Activated T-helper 1 cell treated with Interleukin-2 at 50 U/mL for 16 hours (primary cell): ENCODE data around the gene RGS5.
"Not testable (repeated sequence)": the region's sequence is repeated elsewhere in the genome, so short reads cannot be mapped to it uniquely, and the experiment has no call there.

Experiments
- DNase-seq: peaks from one replicate; pipeline ENCODE4 v3.0.0-alpha.2; 2020; ENCODE audit warnings: low read depth

Gene RGS5, protein sequence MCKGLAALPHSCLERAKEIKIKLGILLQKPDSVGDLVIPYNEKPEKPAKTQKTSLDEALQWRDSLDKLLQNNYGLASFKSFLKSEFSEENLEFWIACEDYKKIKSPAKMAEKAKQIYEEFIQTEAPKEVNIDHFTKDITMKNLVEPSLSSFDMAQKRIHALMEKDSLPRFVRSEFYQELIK

DNA sequence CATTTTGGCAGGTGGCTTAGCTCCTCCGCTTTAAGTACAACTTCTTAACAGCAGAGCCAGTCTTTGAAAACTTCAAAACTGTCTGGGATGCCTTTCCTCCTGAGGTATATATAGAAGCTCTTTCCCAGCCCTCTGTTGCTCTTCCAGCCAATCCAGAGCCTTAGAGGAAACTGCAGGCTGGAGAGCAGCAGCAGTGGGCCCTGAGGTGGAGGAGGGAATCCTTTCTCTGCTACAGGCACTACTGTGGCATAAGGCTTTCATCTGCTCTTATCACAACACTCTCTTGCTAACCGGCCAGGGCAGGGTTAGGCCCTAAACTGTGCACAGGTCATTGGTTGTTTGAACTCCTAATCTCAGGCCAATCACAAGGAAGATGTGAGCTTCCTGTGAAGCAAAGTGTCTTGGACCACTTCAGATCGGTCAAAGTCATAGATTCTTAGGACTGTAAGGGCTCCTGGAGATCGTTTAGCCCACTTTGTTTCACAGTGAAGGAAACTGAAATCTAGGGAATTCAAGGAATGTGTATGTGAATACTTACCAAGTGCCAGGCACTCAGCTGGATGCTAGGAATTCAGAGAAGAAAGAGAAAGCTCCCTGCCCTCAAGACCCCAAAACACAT lies at the start of gene RGS5:
Gene RGS5, minus strand, starts transcription at position 84 of the 619 bp plus-strand sequence. Its CDS starts 81 bp downstream, at position 3.
- no peak for DNase-seq

DNA sequence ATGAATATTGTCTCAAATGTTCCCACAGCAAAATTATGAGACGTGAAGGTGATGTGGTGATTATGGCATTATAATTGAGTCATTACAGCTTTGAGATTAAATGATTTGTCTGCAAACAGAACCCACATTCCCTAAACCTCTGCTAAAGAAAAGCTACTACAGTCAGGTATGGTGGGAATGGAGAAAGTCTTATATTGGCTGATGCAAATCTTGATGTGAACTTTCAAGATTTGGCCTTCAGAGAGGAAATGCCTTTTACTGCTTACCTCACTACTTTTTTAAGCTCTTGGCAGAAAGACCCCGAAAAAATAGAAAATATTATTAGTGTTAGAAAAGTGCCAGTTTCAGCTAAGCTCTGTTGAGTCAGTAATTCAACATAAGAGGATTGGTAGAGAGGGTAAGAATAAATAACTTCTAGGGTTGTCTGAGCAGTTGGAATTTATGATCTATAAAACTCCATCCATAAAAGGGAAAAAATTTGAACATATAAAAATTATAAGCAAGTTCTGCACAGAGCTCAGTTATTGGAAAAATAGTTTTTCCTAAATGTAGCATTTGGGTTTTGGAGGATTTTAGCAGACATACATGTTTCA lies 47.8 kb upstream of the RGS5 start:
- no peak for DNase-seq

DNA sequence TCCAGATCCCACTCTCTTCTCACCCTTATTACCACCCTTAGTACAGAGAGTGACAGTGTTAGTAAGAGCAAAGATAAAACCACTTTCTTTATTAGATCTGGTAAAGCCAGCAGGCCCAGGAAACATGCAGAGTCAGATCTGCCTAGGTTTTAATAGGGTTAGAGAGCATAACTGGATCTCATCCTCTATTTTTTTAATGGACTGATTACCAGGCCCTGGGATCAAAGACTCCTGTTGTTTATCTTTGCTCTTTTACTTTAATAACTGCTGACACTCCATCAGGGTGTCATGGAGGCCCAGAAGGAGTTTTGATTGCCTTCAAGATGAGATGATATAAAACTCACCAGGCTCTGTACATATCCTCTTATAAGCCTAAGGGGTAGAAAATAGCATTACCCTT lies 45.3 kb upstream of the RGS5 start:
- no peak for DNase-seq

DNA sequence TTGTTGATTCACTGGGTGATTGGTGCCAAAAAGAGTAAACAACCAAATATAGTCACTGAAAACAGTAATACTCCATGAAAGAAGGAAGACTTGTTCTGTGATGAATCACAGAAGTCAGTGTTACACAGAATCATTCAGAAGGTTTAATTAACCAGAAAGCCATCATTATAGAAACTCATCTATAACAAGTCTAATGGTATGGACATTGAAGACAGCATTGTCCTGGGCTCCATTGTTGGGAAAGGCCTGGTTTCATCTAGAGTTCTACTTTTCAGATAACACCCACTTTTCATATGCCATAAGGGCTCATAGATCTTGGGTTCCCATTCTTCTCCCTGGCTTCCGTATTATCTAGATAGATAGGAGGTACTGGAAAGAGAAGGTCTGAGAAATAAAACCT lies 41.9 kb upstream of the RGS5 start:
- not testable (repeated sequence) for DNase-seq

DNA sequence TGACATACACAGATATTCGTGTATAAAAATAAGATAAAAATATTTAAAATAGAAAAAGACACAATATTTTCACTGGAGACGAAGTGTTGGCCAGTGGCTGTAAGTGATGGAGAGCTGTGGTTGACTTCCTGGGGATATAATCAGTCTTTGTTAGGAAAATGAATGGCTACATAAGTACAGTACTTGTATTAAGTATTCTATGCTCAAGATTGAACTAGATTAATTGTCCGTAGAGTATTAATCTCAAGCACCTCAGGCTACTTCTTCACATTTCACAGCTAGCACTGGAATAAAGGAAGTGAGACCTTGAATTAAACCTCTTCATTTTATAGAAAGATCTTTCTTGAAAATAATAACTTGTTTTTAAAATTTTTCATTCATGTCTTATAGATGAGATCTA lies 39.0 kb upstream of the RGS5 start:
- DNase-seq: no peak

DNA sequence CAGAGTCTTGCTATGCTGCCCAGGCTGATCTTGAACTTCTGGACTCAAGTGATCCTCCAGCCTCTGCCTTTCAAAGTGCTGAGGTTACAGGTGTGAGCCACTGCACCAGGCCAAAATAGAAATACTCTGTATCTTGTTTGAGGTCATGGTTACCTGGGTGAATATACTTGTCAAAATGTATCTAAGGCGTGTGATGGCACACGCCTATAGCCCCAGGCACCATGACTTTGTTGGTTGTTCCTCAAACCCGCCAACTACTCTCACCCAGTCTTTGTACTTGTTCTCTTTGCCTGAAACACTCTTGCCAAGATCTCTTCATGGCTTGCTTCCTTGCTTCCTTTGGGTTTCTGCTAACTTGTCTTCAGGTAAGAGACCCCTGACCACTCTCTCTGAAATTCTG lies 38.0 kb upstream of the RGS5 start:
- DNase-seq: no peak

DNA sequence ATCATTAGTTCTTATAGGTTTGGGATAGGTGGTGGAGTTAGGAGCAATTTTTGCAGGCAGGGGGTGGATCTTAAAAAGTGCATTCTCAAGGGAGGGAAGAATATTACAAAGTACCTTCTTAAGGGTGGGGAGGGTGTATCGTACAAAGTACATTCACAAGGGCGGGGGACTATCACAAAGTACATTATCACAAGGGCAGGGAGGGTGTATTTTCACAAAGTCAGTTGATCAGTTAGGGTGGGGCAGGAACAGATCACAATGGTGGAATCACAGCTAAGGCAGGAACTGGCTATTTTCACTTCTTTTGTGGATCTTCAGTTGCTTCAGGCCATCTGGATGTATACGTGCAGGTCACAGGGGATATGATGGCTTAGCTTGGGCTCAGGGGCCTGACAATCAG lies 30.9 kb upstream of the RGS5 start:
- not testable (repeated sequence) for DNase-seq

DNA sequence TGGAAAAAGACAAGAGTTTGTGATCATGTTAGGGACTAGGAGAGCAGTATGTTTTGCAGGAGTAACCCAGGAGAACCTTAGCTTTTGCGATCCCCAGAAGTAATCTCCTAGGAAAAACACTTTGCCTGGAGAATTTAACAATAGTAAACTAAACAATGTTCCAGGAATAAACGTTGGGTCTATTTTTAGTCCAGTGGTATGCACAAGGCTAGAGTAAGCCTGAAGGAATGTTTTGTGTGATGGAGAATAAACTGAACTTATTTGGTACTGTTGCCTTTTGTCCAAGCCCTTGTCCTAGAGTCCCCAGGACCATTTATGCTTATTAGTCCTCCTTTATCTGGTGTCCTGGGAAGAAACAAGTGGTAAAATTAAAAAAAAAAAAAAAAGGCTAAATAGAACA lies 28.7 kb upstream of the RGS5 start:
- DNase-seq: no peak

DNA sequence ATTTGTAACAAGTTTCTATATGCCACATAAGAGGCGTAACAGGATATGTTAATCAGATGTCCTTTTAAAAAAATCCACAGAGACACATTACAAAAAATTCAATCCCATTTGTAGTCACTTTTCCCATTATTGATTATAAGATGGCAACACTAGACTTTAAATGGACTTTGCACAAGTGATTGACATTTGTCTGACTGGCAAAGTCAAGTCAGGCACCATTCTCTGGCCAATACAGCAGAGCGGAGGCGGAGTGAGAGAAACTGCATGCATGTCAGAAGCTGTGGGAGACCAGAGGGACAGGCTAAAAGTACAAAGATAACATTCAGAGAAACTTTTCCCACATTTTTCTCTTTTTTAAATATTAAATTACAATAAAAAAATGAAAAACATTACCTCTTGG lies 28.1 kb upstream of the RGS5 start:
- DNase-seq: no peak

DNA sequence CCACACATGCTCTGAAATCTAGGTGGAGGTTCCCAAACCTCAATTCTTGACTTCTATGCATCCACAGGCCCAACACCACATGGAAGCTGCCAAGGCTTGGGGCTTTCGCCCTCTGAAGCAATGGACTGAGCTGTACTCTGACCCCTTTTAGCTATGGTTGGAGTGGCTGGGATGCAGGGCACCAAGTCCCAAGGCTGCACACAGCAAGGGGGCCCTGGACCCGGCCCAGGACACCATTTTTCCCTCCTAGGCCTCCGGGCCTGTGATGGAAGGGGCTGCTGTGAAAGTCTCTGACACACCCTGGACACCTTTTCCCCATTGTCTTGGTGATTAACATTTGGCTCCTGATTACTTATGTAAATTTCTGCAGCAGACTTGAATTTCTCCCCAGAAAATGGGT lies 25.6 kb upstream of the RGS5 start:
- not testable (repeated sequence) for DNase-seq

DNA sequence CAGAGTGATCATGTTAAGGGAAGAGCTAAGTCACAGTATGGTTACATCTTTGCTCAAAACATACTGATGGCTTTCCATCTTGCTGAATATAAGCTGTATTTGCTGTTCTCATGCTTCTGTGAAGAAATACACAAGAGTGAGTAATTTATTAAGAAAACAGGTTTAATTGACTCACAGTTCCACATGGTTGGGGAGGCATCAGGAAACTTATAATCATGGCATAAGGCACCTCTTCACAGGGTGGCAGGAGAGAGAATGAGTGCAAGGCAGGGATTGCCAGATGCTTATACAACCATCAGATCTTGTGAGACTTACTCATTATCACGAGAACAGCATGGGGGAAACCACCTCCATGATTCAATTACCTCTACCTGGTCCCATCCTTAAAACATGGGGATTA lies 24.4 kb upstream of the RGS5 start:
- no peak for DNase-seq

DNA sequence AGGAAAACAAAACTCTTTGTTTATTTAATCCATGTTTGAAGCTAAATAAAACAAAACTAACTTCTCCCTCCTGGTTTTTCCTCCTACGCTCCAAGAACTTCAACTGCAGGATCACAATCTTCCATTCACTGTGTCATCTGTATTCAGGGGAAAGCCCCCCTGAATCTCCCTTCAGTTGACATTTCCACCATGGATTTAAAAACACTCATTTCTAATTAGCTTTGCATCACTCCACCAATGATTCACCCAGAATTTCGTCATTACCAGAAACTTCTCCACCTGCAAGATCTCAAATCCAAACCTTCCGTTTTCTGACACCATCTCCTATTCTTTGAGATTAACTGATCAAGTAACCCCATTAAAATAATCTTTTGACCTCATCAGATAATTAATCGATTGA lies 10.9 kb upstream of the RGS5 start:
- DNase-seq: no peak

DNA sequence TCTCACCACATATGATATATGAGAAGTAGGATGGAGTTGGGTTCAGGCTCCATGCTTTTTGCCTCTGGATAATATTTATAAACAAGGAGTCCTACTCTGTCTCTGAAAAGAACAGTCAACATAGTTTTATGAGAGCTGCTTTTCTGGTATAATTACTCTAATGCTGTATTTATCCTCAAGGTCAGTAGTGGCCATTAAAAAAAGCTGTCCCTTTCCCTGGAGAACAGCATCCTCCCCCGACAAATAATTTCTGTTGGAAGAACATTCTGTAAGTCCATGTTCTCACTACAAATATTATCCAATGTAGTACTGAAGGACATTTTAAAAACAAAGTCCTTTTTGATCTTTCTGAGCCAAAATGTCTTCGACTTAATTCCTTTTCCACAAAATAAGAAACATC lies 9.0 kb upstream of the RGS5 start:
- no peak for DNase-seq

DNA sequence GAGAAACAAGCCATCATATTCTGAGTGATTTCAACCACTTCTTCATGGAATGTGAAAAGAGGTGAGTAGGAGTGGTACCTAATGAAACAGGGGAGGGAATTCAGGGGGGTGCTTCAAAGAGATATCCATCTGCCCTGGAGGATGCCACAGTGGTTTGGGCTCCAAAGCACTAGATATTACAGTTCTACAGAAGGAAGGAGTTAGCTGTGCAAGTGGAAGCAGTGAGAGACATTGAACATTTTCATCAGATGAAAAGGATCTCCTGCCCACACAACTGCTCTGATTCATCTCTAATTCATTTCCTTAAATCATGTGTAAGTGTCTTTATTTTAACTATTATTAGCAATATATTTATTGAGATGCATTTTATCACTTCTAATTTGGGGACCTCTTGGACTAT lies 2.8 kb upstream of the RGS5 start:
- no peak for DNase-seq

DNA sequence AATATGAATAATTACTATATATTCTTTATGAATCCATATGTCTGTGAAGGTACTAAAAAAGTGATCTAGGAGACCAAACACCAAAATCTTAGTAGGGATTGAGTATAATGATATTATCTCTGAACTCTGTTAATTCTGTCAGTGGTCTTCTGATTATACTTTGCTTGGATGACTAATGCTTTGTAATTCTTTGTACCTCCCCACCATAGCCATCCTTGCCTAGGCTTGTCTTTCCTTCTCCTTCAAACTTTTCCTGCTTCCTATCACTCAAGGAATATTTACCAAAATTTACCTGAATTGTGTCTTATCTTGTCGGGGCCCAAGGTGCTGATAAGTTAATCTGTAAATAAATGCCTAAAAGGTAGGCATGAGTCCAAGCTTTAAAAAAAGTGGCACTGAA lies 845 bp upstream of the RGS5 start:
- DNase-seq: no peak

DNA sequence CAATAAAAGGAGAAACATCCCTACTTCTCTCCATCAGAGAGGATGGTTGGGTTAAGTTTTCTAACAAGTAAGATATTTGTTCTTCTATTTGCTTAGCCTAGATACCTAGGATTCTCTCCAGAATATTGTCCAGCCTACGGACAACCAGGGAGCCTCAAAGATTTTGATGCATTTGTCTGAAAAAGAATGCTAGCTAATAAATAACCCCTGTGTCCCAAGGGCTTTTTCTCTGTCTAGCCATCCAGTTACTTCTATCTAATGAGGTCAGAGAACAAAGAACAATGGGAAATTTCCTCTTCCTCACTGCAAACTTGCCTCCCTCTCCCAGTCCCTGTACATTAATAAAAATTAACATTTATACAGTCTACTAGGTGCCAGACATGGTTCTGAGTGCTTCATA lies 810 bp downstream of the RGS5 start:
- DNase-seq: no peak

DNA sequence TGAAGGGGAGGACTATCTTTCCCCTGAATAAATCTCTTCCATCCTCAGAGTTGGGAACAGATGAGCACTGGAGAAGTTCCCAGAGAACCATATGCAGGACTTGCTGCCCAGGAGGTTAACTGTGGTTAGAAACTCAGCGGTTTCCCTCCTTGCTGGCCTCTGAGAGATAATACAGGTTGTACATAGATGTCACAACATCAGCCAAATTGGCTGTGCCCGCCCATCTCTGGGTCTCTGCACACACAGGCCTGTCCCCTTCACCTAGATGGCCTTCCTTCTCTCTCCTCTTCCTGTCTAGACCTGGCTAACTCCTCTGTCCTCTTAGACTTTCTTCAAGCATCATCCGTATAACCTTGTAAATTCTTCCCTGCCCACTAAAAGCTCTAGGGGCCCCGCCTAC lies 5.7 kb downstream of the RGS5 start:
- no peak for DNase-seq

DNA sequence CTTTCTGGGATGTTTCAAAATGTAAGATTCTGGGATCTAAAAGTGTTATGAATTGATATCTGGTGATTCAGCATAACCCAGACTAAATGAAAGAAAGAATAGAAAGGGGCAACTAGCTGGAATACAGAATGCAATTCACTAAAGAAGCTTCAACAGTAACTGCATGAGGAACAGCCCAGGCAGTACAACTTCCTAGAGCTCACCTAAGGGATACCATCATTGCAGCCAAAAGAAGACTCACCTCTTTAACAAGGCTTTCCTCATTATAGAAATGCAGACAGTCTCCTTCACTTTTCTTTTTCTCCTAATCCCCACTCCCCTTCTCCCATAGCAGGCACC lies 6.3 kb downstream of the RGS5 start:
- no peak for DNase-seq

DNA sequence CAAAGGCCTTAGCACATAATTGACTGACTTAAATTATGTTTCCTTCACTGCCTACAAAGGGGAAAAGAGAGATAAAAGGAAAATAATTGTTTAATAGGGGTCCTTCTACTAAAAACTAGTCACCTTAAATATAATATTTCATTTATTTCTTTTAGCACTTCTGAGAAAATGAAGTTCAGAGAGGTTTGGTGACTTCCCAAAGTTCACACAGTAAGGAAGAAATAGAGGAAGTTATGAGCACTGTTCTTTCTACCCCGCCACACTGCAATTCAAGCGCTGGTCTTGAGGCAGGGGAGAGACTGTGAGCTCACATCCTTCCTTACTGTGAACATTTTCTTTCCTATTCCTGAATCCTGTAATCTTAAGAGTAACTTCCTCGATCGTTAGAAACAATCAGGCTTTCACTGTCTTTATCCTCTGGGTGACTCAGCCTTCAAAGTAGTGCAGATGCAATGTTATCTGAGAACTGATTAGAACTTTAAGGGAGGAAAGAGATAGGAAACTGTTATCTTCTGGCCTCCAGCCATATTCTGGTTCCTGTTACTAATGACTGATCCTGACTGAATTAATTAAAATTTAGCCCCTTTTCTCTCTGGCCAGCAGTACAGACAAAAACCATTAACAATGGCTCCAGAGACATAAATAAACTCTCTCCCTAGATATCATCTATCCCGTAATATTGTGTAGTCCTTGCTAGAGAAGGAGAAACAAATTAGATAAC lies 6.8 kb downstream of the RGS5 start:
- DNase-seq: no peak

DNA sequence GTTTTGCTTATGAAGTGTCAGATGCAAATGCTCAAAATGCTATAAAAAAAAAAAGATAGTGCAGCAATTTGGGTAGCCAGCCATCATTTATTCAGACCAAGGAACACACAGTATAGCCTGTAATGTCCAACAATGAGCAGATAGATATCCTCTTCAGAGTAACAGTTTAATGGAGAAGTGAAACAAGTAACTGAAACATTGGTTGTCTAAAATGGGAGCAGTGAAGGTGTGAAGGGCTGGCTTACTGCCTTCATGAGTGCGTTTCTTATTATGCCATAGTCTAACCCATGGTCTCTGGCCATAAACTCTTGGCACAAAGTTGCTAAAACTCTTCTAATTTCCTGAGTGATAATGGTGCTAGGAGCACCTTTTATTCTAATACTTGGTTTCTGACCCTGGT lies 11.4 kb downstream of the RGS5 start:
- no peak for DNase-seq

DNA sequence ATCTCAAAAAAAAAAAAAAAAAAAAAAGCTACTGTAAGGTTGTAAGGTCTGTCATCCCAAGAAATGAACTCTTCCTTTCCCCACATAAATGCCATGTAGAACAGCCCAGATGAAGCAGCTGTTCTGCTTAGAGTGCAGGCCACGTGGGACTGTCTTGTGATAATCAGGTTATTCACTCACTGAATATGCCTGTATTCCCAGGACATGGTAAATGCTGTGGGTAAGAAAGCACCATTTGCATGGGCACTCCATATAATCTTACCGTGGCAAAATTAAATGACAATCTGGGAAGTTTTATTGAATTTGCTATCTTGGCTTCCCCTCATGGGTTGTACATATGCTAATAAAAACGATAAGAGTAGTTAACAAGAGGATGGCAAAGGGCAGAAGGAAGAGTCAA lies 13.8 kb downstream of the RGS5 start:
- DNase-seq: no peak

DNA sequence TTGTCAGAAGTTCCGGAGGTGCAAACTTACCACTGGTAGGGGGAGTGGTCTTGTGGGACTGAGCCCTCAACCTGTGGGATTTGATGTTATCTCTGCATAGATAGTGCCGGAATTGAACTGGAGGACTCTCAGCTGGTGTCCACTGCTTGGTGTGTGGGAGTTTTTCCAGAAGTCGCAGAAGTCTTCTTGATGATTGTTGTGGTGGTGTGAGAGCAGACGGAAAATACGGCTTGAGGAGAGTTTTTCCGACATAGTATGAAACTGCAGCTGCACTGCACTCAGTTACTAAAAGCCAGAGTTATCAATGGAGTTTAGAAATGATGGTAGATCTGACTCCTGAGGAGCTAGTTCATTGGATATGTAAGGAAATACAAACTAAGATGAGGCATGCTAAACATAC lies 14.9 kb downstream of the RGS5 start:
- no peak for DNase-seq

DNA sequence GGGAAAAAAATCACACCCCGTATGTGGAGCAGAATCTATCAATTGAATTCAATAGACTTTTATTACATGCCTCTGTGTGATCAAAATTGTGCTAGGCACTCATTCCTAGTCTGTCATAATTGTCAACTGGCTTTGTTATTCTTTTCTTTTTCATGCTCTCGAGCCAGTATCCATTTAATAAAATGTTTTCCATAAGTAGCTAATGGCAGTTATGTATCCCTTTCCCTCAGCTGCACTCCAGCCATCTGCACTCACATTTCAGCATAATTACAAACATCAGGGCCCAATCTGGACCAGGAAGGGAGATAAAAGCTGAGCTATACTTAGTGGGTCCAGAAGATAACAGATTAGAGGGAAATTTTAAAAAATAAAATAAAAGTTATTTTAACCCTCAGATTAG lies 15.9 kb downstream of the RGS5 start:
- DNase-seq: no peak
